Upper lobe of left lung (tissue), 4 donors: Measurements from ENCODE around the gene ASB1.

Experiments
- POLR2A ChIP-seq, 4 donors: fragments of 450-650 bp; IDR thresholded peaks; one replicate each; pipeline ENCODE4 v1.5.1; 2016 to 2017; ENCODE audit warnings: antibody characterized with exemption in 4 of 4, mild to moderate bottlenecking in 2 of 4
- TF ChIP-seq, protein P1 (sequence below), 6 experiments: fragments of 450-650 bp in 4 of 6; fragments of 200-600 bp in 2 of 6; sonication (generic) in 2 of 6; IDR thresholded peaks; one replicate each; pipeline ENCODE4 v1.5.1; 2016 to 2019; ENCODE audit warnings: antibody characterized with exemption in 6 of 6

DNA sequence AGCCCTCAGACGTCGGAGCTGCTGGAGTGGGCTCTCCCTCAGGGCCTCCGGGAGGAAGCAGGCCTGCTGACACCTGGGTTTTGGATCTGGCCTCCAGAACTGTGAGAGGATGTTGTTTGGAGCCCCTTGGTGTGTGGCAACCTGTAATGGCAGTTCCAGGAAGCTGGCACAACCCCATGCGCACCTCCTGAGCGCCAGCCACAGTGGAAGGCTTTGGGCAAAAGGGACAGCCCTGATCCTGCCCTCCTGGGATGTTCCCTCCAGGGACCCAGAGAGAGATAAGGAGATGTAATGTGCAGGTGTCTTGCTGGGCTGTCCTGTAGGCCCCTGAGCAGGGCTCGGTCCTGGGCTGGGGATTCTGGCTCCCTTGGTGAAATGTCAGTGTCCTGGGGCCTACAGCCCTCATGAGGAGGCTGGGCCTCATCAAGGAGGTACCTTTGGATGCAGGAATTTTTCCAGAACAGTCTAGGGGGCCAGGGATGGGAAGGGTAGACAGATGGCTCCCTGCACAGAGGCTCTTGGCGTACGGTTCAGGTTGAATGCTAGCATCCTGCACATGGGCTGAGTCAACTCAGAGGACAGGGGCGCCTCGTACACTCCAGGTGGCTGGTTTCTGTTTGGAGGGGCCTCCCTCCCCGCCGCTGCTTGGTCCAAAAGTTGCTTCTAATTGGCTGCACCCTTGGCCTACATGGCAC lies 61.1 kb downstream of the ASB1 start:
- TF ChIP-seq, protein P1, sequence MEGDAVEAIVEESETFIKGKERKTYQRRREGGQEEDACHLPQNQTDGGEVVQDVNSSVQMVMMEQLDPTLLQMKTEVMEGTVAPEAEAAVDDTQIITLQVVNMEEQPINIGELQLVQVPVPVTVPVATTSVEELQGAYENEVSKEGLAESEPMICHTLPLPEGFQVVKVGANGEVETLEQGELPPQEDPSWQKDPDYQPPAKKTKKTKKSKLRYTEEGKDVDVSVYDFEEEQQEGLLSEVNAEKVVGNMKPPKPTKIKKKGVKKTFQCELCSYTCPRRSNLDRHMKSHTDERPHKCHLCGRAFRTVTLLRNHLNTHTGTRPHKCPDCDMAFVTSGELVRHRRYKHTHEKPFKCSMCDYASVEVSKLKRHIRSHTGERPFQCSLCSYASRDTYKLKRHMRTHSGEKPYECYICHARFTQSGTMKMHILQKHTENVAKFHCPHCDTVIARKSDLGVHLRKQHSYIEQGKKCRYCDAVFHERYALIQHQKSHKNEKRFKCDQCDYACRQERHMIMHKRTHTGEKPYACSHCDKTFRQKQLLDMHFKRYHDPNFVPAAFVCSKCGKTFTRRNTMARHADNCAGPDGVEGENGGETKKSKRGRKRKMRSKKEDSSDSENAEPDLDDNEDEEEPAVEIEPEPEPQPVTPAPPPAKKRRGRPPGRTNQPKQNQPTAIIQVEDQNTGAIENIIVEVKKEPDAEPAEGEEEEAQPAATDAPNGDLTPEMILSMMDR (IDR thresholded peaks at IDR 0.05): no peak
- no peak for TF ChIP-seq POLR2A (IDR thresholded peaks at IDR 0.05)
